WI38 (cell line): ENCODE results near the gene SLCO4A1.

Source experiments
- H3K4me3 ChIP-seq: 2 replicates; pipeline ENCODE4 v1.5.1; 2011; ENCODE audit warnings: low read depth, mild to moderate bottlenecking, control low read depth, low read length
- TF ChIP-seq, protein P1 (sequence below): IDR thresholded peaks from 2 replicates; pipeline ENCODE4 v1.5.1; 2012; ENCODE audit warnings: low read depth, mild to moderate bottlenecking, control low read depth, low read length

Gene SLCO4A1

GRCh38 chr20:62645613-62646012 is 3.3 kb downstream of the SLCO4A1 start:
- no peak overlapping the region for H3K4me3 ChIP-seq
- TF ChIP-seq, protein P1, sequence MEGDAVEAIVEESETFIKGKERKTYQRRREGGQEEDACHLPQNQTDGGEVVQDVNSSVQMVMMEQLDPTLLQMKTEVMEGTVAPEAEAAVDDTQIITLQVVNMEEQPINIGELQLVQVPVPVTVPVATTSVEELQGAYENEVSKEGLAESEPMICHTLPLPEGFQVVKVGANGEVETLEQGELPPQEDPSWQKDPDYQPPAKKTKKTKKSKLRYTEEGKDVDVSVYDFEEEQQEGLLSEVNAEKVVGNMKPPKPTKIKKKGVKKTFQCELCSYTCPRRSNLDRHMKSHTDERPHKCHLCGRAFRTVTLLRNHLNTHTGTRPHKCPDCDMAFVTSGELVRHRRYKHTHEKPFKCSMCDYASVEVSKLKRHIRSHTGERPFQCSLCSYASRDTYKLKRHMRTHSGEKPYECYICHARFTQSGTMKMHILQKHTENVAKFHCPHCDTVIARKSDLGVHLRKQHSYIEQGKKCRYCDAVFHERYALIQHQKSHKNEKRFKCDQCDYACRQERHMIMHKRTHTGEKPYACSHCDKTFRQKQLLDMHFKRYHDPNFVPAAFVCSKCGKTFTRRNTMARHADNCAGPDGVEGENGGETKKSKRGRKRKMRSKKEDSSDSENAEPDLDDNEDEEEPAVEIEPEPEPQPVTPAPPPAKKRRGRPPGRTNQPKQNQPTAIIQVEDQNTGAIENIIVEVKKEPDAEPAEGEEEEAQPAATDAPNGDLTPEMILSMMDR, result no peak

DNA sequence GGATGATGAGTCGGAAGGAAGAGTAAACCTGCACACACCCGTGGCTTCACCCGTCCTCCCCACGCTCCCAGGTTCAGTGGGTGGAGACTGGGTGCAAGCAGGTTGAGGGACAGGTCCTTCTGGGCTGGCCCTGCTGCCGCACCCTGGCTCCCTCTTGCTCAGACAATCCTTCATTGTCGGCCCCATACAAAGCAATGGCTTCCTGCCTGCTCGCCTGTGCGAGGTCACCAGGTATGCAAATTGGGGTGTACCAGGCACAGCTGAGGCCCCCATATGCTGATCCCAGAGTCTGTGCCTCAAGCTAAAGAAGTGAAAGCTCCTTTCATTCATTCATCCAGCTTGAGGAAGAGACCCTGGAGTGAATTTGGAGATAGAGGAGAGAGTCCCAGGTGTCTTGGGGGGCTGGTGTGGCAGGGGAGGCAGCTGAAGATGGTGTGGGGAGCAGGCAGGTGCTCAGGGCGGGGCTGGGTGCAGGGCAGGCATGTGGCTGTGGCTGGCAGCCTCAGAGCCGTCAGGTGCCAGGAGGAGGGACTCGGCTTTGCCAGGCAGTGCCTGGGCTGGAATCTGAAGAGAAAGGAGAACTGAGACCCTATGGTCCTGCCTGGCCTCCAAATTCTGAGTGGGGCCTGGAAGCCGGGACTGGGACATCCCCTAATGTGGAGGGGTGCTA is 4.7 kb downstream of the SLCO4A1 start:
- no peak overlapping the region for H3K4me3 ChIP-seq
- TF ChIP-seq, protein P1, result no peak

- no peak overlapping the region for H3K4me3 ChIP-seq
- TF ChIP-seq, protein P1, result no peak
These were observed 5.4 kb downstream of the SLCO4A1 start for GRCh38 chr20:62647521-62648317.

DNA sequence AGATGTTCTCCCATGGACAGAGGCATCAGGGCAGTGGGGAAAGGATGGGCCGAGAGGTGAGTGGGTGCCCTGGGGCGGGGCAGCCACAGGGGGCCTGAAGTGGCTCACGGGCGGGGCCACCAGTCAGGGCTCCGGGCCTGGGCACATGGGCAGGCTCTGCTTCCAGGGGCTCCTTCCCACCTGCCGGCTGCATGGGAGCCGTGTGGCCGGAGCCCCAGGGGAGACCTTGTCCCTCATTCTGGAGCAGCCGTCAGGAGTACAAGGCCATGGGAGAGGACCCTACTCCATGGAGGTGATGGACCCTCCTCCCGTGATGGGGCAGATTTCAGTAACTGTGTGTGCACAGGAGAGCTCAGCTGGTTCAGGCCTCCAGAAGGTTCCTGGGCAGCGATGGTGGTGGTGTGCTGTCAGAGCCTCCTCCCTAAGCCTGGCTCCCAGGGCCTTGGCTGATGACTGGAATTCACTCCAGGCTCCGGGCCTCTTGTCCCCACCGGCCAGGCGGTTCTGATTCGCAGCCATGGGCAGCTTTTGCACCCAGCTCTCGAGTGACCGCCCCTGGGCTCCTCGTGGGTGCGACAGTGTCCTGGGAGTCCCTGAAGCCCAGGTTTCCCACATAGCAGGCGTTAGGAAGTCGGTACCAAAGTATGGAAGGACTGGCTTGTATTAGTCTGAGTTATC is 6.2 kb downstream of the SLCO4A1 start:
- TF ChIP-seq, protein P1, result no peak
- no peak overlapping the region for H3K4me3 ChIP-seq

DNA sequence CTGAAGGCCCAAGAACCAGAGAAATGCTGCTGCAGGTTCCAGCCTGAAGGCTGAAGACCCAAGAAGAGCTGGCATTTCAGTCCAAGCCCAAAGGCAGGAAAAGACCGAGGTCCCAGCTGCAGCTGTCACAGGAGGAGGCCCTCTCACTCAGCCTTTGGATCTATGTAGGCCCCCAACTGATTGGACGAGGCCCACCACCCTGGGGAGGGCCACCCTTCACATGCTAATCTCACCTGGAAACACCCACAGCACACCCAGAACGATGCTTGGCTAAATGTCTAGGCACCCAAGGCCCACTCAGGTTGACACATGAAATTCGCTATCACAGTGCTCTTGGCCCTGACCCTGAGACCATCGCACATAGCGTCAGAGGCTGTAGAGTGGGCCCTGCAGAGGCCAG is 6.8 kb downstream of the SLCO4A1 start:
- TF ChIP-seq, protein P1, result no peak
- H3K4me3 ChIP-seq, result no peak overlapping the region

DNA sequence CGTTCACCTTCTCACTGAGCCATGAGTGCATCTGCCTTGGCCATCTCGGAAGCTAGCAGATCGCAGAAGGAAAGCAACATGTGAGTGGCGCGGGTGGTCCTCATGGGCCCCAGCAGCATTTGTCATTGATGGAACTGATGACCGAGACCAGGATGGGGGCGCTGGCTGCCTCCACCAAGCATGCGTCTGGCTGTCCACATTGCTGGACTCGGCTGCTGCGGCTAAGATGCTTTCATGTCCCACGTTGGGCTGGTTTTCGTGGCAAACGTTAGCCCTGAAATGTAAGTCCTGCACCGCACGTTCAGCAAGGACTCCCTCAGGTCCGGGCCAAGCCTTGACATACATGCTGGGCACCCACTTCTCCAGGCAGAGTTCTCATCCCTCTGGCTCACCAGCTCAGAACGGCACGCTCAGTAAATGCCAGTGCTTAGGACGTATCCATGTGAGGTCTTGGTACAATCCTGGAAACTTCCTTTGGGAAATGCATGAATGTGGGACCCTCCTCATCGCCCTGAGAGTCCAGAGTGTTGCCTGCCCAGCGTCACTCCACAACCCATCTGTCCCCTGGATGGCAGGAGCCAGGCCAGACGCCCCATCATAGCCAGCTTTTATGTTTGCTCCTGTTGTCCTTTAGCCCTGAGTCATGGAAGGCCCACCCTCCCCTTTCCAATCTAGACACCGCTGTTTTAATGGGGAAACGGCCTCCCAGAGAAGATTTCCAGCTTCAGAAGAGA is 8.4 kb downstream of the SLCO4A1 start:
- TF ChIP-seq, protein P1, result no peak
- H3K4me3 ChIP-seq, result no peak overlapping the region
